Measurements from ENCODE around the gene C8B. TPM values are rescaled to one million over a fixed set of nuclear protein-coding genes. Genes with fewer than 3 reads are reported as not detected.

C8B gene
- total and polyA plus RNA-seq, 9 of the 15 experiments (the other 6 are each of a cell fraction or from before 2014, with no cell fraction given): not detected

- no peaks in the 10 kb centered on the region for H3K9me3 ChIP-seq (replicated peaks; ENCODE audit: control insufficient read depth, insufficient read depth, low read depth, low read length)
- intact Hi-C loops (cut with micrococcal nuclease) (no loop called here), in situ Hi-C loops (cut with MboI) (no loop called here)
- no peaks in the 10 kb centered on the region for H4K20me1 ChIP-seq (replicated peaks; ENCODE audit: control insufficient read depth, insufficient read depth, low read length)
- no peak overlapping the region for H3K27ac ChIP-seq (ENCODE audit: extremely low read depth, low read depth, low read length)
- ATAC-seq: no peak
- BruUV-seq (replicated peaks): no TSS peak
- H3K4me2 ChIP-seq (ENCODE audit: insufficient read depth, low read length): no peak overlapping the region
- no peaks in the 10 kb centered on the region for H3K79me2 ChIP-seq (ENCODE audit: control insufficient read depth, insufficient read depth, low read length)
- no peaks in the 10 kb centered on the region for H3K36me3 ChIP-seq (ENCODE audit: control insufficient read depth, insufficient read depth, low read length)
- TF ChIP-seq RBFOX2 (IDR thresholded peaks at IDR 0.05; ENCODE audit: low read depth, low read length) (no peak), ZC3H4 (CRISPR knock-in tag; IDR thresholded peaks at IDR 0.05; ENCODE audit: borderline replicate concordance) (no peak)
- H2AFZ ChIP-seq (ENCODE audit: low read depth, low read length): no peak overlapping the region
- ChIA-PET POLR2A (no interaction called here), CTCF (ENCODE audit: low intra/inter-chr PET ratio) (no interaction called here)
- 0% methylated on average over 2 of the region's 2 CpGs for WGBS (ENCODE audit: insufficient coverage, low coverage, missing lambda C conversion rate)
- H3K4me1 ChIP-seq (replicated peaks in 1 of 2; ENCODE audit: control insufficient read depth in 2 of 2, insufficient read depth in 2 of 2, low read length in 2 of 2): no peaks in the 10 kb centered on the region
- no peak overlapping the region for H3K9ac ChIP-seq (ENCODE audit: insufficient read depth in 1 of 2, low read depth in 2 of 2, low read length in 2 of 2)
- DNase-seq (ENCODE audit: extremely low read depth in 1 of 4, low spot score in 3 of 4): no peak
- no peak overlapping the region for H3K4me3 ChIP-seq
- no peaks in the 10 kb centered on the region for H3K27me3 ChIP-seq (ENCODE audit: control insufficient read depth in 2 of 2, insufficient read depth in 2 of 2, low read length in 2 of 2)
- no peak for FAIRE-seq
- no peaks in the 10 kb centered on the region for H3K9me1 ChIP-seq (ENCODE audit: control insufficient read depth, insufficient read depth, low read length)
These were observed 32.7 kb downstream of the C8B start for GRCh38 chr1:56933161-56933560.

DNA sequence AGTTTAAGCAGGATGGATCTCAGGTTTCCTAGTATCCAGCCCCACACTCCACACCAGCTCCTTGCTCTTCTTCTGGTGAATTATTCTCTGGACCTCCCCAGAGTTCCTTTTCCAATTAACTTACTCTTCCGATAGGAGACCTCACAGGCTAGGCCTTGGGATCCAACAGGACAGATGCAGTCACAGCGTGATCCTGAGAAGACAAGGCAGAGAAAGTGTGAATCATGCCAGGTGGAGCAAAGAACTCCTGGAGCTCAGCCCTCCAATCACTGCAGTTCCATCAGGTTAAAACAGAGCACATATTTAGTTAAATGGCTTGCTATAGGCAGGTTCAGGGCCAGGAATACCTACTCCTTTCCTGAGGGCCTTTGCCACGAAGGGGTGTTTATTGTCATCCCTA lies 34.1 kb downstream of the C8B start:
- H3K27ac ChIP-seq (ENCODE audit: extremely low read depth, low read depth, low read length): no peak overlapping the region
- ChIA-PET POLR2A (interaction anchor here (1.0 kb wide), 1 partner anchor 17 kb away, joined by 3 read pairs; no protein-coding TSS in a partner anchor), CTCF (ENCODE audit: low intra/inter-chr PET ratio) (no interaction called here)
- H3K36me3 ChIP-seq (ENCODE audit: control insufficient read depth, insufficient read depth, low read length): no peaks in the 10 kb centered on the region
- DNase-seq (ENCODE audit: extremely low read depth in 1 of 4, low spot score in 3 of 4) (no peak), ATAC-seq (no peak), FAIRE-seq (no peak)
- H3K9me3 ChIP-seq (replicated peaks; ENCODE audit: control insufficient read depth, insufficient read depth, low read depth, low read length): no peaks in the 10 kb centered on the region
- no peak overlapping the region for H3K4me2 ChIP-seq (ENCODE audit: insufficient read depth, low read length)
- no peaks in the 10 kb centered on the region for H3K27me3 ChIP-seq (ENCODE audit: control insufficient read depth in 2 of 2, insufficient read depth in 2 of 2, low read length in 2 of 2)
- no peak overlapping the region for H2AFZ ChIP-seq (ENCODE audit: low read depth, low read length)
- no peaks in the 10 kb centered on the region for H3K4me1 ChIP-seq (replicated peaks in 1 of 2; ENCODE audit: control insufficient read depth in 2 of 2, insufficient read depth in 2 of 2, low read length in 2 of 2)
- no peaks in the 10 kb centered on the region for H3K9me1 ChIP-seq (ENCODE audit: control insufficient read depth, insufficient read depth, low read length)
- BruUV-seq (replicated peaks): no TSS peak
- intact Hi-C loops (cut with micrococcal nuclease) (no loop called here), in situ Hi-C loops (cut with MboI) (no loop called here)
- 3% methylated on average over 3 of the region's 3 CpGs for WGBS (ENCODE audit: insufficient coverage, low coverage, missing lambda C conversion rate)
- no peaks in the 10 kb centered on the region for H3K79me2 ChIP-seq (ENCODE audit: control insufficient read depth, insufficient read depth, low read length)
- H4K20me1 ChIP-seq (replicated peaks; ENCODE audit: control insufficient read depth, insufficient read depth, low read length): no peaks in the 10 kb centered on the region
- no peak overlapping the region for H3K9ac ChIP-seq (ENCODE audit: insufficient read depth in 1 of 2, low read depth in 2 of 2, low read length in 2 of 2)
- H3K4me3 ChIP-seq: no peak overlapping the region
- TF ChIP-seq ZNF507 (tag; conservative IDR thresholded peaks at IDR 0.05): no peak
- TF ChIP-seq ZNF76 (CRISPR knock-in tag; IDR thresholded peaks at IDR 0.05; ENCODE audit: borderline replicate concordance): no peak
- no peak for TF ChIP-seq LARP7 (IDR thresholded peaks at IDR 0.05)
- no peak for TF ChIP-seq ZNF77 (CRISPR knock-in tag; IDR thresholded peaks at IDR 0.05)
- TF ChIP-seq FOXP4 (CRISPR knock-in tag; IDR thresholded peaks at IDR 0.05; ENCODE audit: borderline replicate concordance): no peak
- TF ChIP-seq RBM25 (IDR thresholded peaks at IDR 0.05; ENCODE audit: low read depth, low read length, severe bottlenecking): no peak
- TF ChIP-seq MYBL2 (IDR thresholded peaks at IDR 0.05; ENCODE audit: low read depth): no peak
- TF ChIP-seq MYBL2 (CRISPR knock-in tag; IDR thresholded peaks at IDR 0.05; ENCODE audit: borderline replicate concordance): no peak
- no peak for TF ChIP-seq DMBX1 (CRISPR knock-in tag; IDR thresholded peaks at IDR 0.05; ENCODE audit: borderline replicate concordance)
- TF ChIP-seq ZBTB43 (CRISPR knock-in tag; IDR thresholded peaks at IDR 0.05): no peak
